DOHH2 (cell line): ENCODE results near the gene ATRN.
"Not testable (repeated sequence)": the region's sequence is repeated elsewhere in the genome, so short reads cannot be mapped to it uniquely, and the experiment has no call there.

Experiments
- H3F3A ChIP-seq: fragments of 200-600 bp; sonication (generic), shearing (Covaris generic); 2 replicates; pipeline ENCODE4 v1.6.0; 2016; ENCODE audit warnings: antibody characterized with exemption, mild to moderate bottlenecking; ENCODE audit not compliant: control insufficient read depth, insufficient read depth
- H3K27ac ChIP-seq: fragments of 200-600 bp; sonication (generic); 2 replicates; pipeline ENCODE4 v1.5.1; 2014; ENCODE audit warnings: low read depth, mild to moderate bottlenecking, low read length, moderate library complexity
- H3K27me3 ChIP-seq: fragments of 200-600 bp; sonication (generic); 2 replicates; pipeline ENCODE4 v1.6.1; 2014; ENCODE audit warnings: mild to moderate bottlenecking, low read length, mixed read lengths; ENCODE audit not compliant: control insufficient read depth
- H3K36me3 ChIP-seq: fragments of 200-600 bp; sonication (generic); 2 replicates; pipeline ENCODE4 v1.6.1; 2014; ENCODE audit warnings: mild to moderate bottlenecking, low read length, moderate library complexity, mixed read lengths; ENCODE audit not compliant: control insufficient read depth
- H3K4me1 ChIP-seq: fragments of 200-600 bp; sonication (generic); 2 replicates; pipeline ENCODE4 v1.6.1; 2014; ENCODE audit warnings: mild to moderate bottlenecking, low read length, mixed read lengths; ENCODE audit not compliant: control insufficient read depth
- H3K4me2 ChIP-seq: fragments of 200-600 bp; sonication (generic); 2 replicates; pipeline ENCODE4 v1.6.0; 2014; ENCODE audit warnings: mild to moderate bottlenecking, low read length, moderate library complexity
- H3K4me3 ChIP-seq: fragments of 200-600 bp; sonication (generic); 2 replicates; pipeline ENCODE4 v1.5.1; 2014; ENCODE audit warnings: mild to moderate bottlenecking, low read length, mixed read lengths
- H3K79me2 ChIP-seq: fragments of 200-600 bp; sonication (generic); 2 replicates; pipeline ENCODE4 v1.6.1; 2014; ENCODE audit warnings: mild to moderate bottlenecking, low read length, mixed read lengths; ENCODE audit not compliant: control insufficient read depth
- H3K9me2 ChIP-seq: fragments of 200-600 bp; sonication (generic); replicated peaks from 2 replicates; pipeline ENCODE4 v1.6.1; 2014; ENCODE audit warnings: mild to moderate bottlenecking, low read length, mixed read lengths; ENCODE audit not compliant: control insufficient read depth
- H3K9me3 ChIP-seq: fragments of 200-600 bp; sonication (generic); 2 replicates; pipeline ENCODE4 v1.6.1; 2014; ENCODE audit warnings: antibody characterized with exemption, low read length, mixed read lengths; ENCODE audit not compliant: control insufficient read depth, insufficient read depth
- H4K20me1 ChIP-seq: fragments of 200-600 bp; sonication (generic); 2 replicates; pipeline ENCODE4 v1.6.0; 2014; ENCODE audit warnings: low read depth, mild to moderate bottlenecking, antibody characterized with exemption, low read length, moderate library complexity; ENCODE audit not compliant: control insufficient read depth, insufficient read depth
- CTCF ChIP-seq: fragments of 200-600 bp; sonication (generic); IDR thresholded peaks from one replicate; pipeline ENCODE4 v1.5.1; 2014; ENCODE audit warnings: antibody characterized with exemption, mild to moderate bottlenecking, low read depth, low read length; ENCODE audit not compliant: poor library complexity, severe bottlenecking
- EZH2phosphoT487 ChIP-seq: fragments of 200-600 bp; sonication (generic); IDR thresholded peaks from 2 replicates; pipeline ENCODE4 v1.6.1; 2017; ENCODE audit warnings: borderline replicate concordance, mild to moderate bottlenecking, antibody characterized with exemption, low read length, moderate library complexity, mixed read lengths

The ATRN gene

GRCh38 chr20:3595541-3595940 is 124.7 kb downstream of the ATRN start:
- no peak overlapping the region for H3K4me3 ChIP-seq
- TF ChIP-seq CTCF (no peak), EZH2phosphoT487 (no peak)
- no peak overlapping the region for H3K4me2 ChIP-seq
- H3K79me2 ChIP-seq: no peaks in the 10 kb centered on the region
- no peaks in the 10 kb centered on the region; the same call in 1 of the 2 replicates for H4K20me1 ChIP-seq
- no peaks in the 10 kb centered on the region for H3K9me3 ChIP-seq
- no peaks in the 10 kb centered on the region for H3F3A ChIP-seq
- no peak overlapping the region for H3K27ac ChIP-seq
- no peaks in the 10 kb centered on the region for H3K9me2 ChIP-seq
- H3K27me3 ChIP-seq: no peaks in the 10 kb centered on the region
- H3K36me3 ChIP-seq: peaks cover 35% of the 10 kb centered on the region
- H3K4me1 ChIP-seq: no peaks in the 10 kb centered on the region

- H3F3A ChIP-seq: no peaks in the 10 kb centered on the region
- H3K4me3 ChIP-seq: no peak overlapping the region
- H3K9me3 ChIP-seq: no peaks in the 10 kb centered on the region
- TF ChIP-seq CTCF (no peak), EZH2phosphoT487 (no peak)
- H3K36me3 ChIP-seq: peaks cover 15% of the 10 kb centered on the region; the same call in 1 of the 2 replicates
- no peaks in the 10 kb centered on the region for H3K9me2 ChIP-seq
- H3K27me3 ChIP-seq: no peaks in the 10 kb centered on the region
- H3K4me1 ChIP-seq: peaks cover 5% of the 10 kb centered on the region; the same call in 1 of the 2 replicates
- no peaks in the 10 kb centered on the region for H4K20me1 ChIP-seq
- no peaks in the 10 kb centered on the region for H3K79me2 ChIP-seq
- no peak overlapping the region for H3K27ac ChIP-seq
- H3K4me2 ChIP-seq: no peak overlapping the region
These were observed 132.3 kb downstream of the ATRN start for GRCh38 chr20:3603108-3603507.

- not testable (repeated sequence) for H3F3A ChIP-seq, H3K27me3 ChIP-seq, H3K79me2 ChIP-seq, H3K36me3 ChIP-seq, H4K20me1 ChIP-seq, H3K4me2 ChIP-seq, H3K4me3 ChIP-seq, H3K9me3 ChIP-seq, H3K4me1 ChIP-seq, H3K9me2 ChIP-seq, H3K27ac ChIP-seq
These were observed 134.6 kb downstream of the ATRN start for GRCh38 chr20:3605386-3605886.

GRCh38 chr20:3606021-3606420 is 135.2 kb downstream of the ATRN start:
- H3K79me2 ChIP-seq: no peaks in the 10 kb centered on the region
- no peak overlapping the region for H3K4me2 ChIP-seq
- peaks cover 5% of the 10 kb centered on the region; the same call in 1 of the 2 replicates for H3K4me1 ChIP-seq
- no peak overlapping the region for H3K4me3 ChIP-seq
- no peaks in the 10 kb centered on the region for H3K9me3 ChIP-seq
- no peaks in the 10 kb centered on the region for H3F3A ChIP-seq
- H3K36me3 ChIP-seq: peaks cover 2% of the 10 kb centered on the region; the same call in 1 of the 2 replicates
- no peaks in the 10 kb centered on the region for H3K9me2 ChIP-seq
- H4K20me1 ChIP-seq: no peaks in the 10 kb centered on the region
- no peak for TF ChIP-seq CTCF
- no peak for TF ChIP-seq EZH2phosphoT487
- H3K27ac ChIP-seq: no peak overlapping the region
- no peaks in the 10 kb centered on the region for H3K27me3 ChIP-seq
